ENCODE results near the gene RLF.
A peak's percentile ranks its signal among the peaks of the same experiment; 100 is the strongest.
"Not testable (repeated sequence)": the region's sequence is repeated elsewhere in the genome, so short reads cannot be mapped to it uniquely, and the experiment has no call there.

RLF gene

DNA sequence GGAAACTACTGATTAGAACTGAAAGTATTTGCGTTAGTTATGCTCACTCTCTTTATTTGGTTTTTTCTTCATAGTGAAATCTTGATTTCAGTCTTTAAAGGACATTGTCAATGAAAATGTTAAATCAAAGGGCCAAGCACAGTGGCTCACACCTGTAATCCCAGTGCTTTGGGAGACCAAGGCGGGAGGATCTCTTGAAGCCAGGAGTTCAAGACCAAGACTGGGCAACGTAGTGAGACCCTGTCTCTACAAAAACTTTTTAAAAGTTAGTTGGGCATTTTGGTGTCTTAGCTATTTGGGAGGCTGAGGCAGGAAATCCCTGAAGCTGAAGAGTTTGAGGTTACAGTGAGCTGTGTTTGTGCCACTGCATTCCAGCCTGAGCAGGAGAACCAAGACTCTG, 13.6 kb downstream of the RLF start:
- FAIRE-seq = no peak

DNA sequence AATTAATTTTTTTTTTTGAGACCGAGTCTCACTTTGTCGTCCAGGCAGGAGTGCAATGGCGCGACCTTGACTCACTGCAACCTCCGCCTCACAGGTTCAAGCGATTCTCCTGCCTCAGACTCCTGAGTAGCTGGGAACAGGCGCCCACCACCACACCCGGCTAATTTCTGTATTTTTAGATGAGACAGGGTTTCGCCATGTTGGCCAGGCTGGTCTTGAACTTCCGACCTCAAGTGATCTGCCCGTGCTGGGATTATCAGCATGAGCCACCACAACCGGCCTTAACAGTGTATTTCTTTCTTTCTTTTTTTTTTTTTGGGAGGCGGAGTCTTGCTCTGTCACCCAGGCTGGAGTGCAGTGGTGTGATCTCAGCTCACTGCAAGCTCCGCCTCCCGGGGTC, 15.8 kb downstream of the RLF start:
- FAIRE-seq = not testable (repeated sequence)

DNA sequence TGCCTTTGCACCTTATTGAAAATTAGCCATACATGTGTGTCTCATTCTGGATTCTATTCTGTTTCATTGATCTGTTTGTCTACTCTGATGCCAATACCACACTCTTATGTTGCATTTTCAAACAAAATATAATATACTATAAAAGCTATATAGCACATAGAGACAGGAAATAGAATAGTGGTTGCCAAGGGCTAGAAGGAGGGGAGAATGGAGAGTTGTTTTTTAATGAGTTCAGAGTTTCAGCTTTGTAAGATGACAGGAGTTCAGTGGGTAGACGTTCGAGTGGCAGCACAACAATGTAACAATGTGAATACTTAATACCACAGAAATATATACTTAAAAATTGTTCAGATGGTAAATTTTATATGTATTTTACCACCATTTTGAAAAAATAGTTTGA, 17.0 kb downstream of the RLF start:
- no peak for FAIRE-seq

DNA sequence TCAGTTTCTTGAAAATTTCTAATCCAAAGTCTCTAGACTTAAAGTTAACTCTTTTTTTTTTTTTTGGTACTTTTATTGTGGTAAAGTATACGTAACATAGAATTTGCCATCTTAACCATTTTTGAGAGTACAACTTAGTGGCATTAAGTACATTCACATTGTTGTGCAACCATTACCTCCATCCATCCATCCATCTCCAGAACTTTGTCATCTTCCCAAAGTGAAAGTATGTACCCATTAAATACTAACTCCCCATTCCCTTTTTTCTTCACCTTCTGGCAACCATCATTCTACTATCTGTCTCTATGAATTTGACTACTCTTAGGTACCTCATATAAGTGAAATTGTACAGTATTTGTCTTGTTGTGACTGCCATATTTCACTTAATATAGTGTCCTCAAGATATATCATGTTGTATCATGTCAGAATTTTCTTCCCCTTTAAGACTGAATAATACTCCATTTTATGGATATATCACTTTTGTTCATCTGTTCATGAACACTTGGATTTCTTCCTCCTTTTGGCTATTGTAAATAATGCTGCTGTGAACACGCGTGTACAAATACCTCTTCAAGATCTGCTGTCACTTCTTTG, 18.4 kb downstream of the RLF start:
- no peak for FAIRE-seq

DNA sequence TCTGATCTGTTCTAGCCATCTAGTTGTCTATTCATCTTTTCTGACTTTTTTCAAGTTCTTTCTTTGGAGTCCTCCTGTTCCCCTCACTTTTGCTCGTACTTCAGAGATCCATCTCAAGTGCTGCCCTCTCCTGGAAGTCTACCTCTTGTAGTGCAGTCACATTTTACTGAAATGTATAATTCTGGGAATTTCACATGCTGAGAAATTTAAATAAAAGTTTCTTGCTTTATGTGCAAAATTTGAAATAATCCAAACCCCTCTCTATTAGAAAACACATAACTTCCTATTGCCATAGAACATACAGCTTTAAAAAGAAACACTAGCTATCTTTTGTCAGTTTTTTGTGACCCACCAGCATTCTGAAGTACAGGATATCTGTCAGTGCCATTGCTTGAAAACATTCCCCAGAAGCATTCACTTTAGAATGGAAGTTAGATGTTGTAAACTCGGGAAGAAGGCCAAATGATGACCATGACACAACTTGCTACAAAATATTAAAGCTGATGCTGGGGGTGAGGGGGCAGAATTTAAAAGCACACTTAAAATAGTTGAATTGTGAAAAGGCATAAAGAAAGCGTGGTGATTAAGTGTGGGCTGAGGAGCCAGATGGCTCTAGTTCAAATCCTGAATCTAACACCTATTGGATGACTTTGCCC, 22.0 kb downstream of the RLF start:
- FAIRE-seq = peak; percentile 92

DNA sequence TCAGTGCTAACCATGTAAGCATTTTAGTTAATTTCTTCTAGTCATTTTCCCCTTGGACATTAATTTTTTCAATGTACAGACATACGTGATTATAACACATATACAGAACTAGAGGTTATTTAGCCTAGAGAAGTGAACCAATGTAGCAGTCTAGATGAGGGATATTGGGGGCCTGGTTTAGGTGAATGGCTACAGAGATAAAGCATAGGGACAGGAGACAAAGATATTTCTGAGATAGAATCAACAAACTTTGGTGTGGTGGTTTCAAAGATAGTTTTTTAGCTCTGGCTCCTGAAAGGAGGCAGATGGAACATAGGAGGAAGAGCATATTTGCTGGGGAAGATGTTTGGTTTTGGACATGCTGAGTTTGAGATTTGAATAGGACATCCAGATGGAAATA, 23.0 kb downstream of the RLF start:
- FAIRE-seq = no peak

DNA sequence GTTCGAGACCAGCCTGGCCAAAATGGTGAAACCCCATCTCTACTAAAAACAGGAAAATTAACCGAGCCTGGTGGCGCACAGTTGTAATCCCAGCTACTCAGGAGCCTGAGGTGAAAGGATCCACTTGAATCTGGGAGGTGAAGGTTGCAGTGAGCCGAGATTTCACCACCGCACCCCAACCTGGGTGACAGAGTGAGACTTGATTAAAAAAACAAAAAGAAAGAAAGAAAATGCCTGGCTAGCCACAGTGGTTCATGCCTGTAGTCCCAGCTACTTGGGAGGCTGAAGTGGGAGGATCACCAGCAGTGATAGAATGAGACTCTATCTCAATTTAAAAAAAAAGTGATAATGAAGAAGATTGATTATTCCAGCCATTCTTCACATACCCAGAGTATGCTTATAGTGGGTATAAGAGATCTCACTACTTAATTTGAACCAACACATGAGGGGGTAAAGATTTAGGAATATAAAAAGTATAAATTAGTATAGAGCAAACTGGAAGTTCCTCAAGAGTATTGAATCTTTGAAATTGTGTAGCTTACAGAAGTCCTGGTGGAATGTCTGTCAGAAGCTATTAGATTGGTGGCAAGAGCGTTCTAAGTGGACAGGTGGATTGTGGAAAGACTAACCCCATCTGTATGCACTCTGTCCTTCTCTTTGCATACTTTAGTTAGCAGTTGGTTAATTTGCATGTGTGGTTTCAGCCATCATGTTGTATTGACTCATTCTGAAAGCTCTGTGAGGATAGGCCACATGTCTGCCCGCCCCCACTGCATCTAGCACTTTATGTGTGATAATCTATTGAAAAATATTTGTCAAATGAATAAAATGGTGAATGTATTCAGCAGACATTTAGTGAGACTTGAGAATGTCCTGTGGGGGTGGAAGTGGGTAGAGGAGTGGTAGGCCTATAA, 25.0 kb downstream of the RLF start:
- FAIRE-seq = no peak

DNA sequence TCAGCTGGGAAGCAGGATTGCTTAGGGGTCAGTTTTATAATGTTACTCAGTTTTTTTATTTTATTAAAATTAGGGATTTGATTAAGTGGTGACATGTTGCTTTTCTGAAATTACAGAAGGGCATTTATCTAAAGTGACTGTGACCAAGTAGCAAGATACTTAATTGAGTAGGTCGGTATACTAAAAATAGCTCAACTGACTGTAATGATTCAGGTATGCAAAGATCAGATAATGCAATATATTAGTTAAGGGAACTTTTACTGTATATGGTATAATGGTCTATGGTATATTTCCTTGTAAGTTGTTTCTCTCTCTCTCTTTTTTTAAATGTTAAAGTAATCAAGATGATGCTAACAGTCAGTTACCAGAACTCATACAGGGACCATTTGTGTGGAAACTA, 26.2 kb downstream of the RLF start:
- no peak for FAIRE-seq

DNA sequence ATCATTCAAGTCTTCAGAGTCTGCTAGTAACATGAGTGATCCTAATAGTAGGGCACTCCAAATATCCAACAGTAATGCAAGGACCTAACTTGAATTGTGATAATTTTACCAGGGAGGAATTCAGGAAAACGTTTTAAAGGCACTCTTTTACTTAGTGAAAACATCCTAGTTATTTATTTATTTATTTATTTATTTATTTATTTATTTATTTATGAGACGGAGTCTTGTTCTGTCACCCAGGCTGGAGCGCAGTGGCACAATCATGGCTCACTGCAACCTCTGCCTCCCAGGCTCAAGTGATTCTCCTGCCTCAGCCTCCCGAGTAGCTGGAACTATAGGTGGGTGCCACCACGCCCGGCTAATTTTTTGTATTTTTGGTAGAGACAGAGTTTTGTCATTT, 33.5 kb downstream of the RLF start:
- not testable (repeated sequence) for FAIRE-seq

DNA sequence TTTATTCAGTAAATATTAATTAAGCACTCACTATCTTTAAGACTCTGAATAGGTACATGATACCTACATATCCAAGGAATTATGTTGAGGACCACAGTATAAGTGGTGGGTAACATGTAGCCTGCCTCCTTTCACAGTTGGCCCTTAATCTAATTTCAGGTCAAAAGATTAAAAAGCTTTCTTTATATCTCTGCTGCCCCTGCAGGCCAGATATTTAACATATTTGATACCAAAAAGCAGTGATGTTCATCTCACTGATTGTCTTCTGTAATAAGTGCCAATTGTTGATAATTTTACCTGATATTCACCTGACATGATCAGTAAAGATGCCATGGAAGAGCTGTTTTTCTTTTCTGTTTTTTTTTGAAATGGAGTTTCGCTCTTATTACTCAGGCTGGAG, 36.5 kb downstream of the RLF start:
- no peak for FAIRE-seq

DNA sequence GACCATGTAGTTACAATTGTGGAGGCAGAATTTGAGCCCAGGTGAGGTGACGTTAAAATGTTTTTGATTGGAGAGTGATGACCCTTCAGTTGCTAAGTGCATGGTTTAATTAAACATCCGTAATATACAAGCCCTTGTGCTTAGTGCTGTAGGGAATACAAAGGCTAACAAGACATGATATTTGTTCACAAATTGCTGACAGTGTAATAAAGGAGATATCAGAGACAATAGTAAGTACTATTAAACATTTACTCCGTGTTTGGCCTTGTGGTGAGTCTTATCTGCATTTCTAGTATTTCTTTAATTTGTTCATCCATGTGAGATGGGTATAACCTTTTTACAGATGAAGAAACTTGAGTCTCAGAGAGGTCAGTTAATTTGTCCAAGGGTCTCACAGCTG, 37.9 kb downstream of the RLF start:
- FAIRE-seq = no peak

DNA sequence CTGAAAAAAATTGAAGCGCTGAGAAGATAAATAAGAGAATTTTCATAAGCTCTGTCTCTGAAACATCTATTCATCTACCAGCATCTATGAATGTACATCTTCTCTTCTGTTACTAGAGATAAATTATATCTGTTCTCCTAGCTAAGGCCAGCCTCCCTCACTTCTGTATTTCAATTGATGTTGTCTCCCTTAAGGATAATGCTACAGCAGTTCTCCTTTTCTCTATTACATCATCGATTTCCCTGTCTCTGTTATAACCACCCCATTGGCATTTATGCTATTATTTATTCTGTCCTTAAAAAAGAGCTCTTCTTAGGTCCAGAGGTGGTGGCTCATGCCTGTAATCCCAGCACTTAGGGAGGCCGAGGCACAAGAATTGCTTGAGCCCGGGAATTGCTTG, 43.7 kb downstream of the RLF start:
- no peak for FAIRE-seq

DNA sequence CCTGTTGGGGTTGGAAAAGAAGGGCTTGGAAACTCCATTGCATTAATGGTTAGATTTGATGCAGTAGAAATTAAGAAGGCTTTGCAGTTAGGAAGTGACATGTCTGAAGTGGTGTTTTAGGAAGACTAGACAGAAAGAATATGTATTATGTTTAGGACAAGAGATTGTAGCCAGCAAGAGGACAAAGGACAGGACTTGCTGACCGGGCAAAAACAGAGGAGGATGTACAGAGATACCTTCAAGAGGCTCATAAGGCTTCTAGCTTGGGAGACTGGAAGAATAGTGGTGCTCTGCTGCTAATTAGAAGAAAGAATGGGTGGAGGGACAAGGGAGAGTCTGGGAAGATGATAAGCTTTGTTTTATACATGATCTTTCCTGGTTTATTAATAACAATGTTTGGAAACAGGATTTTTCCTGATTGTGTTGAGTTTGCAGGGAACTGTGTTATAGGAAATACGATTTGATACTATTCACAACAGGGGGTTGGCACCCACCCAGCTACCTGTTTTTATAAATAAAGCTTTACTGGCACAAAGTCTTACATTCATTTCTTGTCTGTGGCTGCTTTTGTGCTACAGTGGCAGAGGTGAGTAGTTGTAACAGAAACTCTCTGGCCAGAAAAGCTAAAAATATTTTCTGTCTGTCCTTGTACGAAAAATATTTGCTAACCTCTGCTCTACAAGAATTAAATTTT, 49.5 kb downstream of the RLF start:
- FAIRE-seq = no peak

DNA sequence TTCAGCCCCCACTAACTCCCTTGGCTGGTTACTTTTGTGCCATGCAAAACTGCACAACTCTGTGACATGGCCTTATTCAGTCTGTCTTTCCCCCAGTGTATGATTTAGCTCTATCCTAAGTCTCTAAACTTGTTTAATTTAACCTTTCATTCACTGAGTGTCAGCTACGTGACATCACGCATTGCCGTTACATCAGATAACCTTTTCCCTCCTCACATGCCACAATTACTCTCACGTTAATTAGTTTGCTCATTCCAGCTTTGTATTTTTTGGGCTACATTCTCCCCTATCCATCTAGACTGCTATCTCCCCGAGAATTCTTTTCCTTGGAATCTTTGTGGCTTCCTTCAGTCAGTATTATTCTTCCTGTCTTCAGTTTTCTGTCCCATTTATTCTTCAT, 57.1 kb downstream of the RLF start:
- FAIRE-seq = no peak

DNA sequence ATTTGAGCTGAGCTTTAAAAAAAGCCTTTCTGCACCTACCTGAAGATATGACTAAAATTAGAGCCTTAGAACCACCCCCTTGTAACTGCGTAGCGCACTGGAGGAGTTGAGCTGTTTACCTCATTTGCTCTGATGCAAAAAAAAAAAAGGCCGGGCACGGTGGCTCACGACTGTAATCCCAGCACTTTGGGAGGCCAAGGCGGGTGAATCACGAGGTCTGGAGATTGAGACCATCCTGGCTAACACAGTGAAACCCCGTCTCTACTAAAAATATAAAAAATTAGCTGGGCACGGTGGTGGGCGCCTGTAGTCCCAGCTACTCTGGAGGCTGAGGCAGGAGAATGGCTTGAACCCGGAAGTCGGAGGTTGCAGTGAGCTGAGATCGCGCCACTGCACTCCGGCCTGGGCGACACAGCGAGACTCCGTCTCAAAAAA, 60.3 kb downstream of the RLF start:
- FAIRE-seq = not testable (repeated sequence)

DNA sequence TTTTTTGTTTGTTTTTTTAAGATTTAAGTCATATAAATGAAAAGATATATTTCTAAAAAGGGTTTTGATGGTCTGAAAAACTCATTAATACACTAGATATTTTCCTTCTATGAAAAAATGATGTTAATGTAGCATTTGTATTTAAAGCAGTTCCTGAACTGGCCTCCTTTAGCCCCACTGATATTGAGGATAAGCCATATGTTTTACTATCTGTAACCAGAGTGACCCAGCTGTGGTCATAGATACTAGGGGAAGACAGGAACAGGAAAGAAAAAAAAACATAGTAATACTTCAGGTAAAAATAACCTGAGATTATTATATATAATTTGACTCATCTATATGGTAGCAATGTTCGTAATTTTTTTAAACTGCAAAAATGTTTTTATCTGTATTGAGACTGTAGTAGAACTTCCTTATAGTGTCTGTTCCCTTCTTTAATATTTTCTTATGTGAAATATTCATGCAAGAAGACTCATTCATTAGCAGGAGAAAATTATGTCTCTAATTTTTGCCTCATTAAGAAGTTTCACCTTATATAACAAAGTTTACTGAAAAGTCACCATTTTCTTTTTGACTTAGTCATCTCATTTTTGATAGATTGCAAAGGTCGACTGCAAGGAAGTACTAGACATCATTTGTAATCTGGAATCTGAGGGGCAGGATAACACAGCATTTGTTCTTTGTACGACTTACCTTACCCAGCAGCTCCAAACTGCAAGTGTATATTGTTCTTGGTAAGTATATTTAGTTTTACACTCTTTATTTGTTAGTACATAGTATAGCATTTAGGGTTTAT, 61.0 kb downstream of the RLF start:
- no peak for FAIRE-seq

DNA sequence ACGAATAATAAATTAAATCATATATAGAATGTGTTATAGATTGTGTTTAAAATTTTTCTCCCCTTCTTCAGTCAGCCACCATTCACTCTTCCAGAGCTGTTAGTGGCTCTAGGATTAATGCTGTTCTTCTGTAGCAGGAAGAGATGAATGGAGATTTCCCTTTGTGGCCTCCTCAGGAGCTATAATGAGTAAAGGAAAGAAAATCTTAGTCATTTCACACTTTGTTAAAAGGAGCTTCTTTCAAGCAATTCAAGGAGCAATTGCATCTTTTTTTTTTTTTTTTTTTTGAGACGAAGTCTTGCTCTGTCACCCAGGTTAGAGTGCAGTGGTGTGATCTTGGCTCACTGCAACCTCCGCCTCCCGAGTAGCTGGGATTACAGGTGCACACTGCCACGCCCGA, 62.9 kb downstream of the RLF start:
- no peak for FAIRE-seq

DNA sequence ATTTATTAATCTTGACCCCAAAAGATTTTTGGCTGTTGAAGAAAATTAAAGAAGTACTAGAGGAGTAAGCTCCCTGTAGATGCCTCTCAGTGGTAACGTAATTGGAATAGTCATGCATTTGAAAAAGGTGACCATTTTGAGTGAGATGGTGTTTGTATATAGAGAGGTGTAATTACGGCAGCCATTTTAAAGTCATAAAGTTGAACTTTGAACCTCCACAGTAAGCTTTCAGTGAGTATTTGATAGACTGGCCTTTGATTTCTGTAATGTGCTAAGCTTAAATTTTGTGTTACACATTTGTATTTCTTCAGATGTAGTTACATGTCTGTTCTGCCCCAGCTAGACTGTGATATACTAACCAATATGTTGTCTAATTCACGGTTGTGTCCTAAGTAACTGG, 65.0 kb downstream of the RLF start:
- FAIRE-seq = no peak

DNA sequence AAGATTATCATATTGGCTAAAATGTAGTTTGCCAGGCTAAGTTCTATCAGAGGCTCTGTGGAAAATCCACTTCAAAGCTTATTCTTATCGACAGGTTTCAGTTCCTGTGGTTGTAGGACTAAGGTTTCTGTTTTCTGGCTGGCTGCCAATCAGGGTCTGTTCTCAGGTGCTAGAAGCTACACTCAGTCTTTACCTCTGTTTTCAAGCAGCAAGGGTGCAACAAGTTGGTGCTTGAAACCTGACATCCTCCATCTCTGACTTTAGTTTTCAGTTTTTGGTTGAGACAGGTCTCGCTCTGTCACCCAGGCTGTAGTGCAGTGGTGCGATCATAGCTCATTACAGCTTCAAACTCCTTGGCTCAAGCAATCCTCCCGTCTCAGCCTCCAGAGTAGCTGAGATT, 71.3 kb downstream of the RLF start:
- FAIRE-seq = no peak

DNA sequence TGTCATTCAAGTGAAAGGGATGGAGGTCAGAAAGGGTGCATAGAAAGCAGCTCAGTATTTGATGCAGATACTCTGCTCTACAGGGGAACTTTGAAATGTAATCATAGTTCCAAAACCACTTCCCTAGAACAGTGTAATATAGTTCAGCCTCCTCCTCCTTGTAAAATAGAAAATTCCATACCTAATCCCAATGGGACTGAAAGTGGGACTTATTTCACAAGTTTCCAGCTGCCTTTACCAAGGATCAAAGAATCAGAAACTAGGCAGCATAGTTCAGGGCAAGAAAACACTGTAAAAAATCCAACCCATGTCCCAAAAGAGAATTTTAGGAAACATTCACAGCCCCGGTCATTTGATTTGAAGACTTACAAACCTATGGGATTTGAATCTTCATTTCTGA, 78.4 kb downstream of the RLF start:
- no peak for FAIRE-seq

DNA sequence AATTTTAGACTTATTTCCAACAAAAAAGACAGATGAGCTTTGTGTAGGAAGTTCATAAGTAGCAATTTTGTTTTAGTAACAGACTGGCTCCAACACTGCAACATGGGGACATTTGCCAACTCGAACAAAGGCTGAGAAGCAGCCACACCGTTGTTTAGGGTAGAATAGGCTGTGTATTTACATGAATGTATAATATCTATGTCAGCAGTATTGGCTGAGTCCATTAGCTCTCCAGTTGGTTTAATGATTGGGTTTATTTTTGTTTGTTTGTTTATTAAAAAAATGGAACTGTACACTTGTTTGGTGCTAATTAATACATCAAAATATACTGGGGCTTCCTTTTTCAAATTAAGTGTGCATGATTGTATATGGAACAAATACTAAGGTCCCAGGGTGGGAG, 79.2 kb downstream of the RLF start:
- no peak for FAIRE-seq

DNA sequence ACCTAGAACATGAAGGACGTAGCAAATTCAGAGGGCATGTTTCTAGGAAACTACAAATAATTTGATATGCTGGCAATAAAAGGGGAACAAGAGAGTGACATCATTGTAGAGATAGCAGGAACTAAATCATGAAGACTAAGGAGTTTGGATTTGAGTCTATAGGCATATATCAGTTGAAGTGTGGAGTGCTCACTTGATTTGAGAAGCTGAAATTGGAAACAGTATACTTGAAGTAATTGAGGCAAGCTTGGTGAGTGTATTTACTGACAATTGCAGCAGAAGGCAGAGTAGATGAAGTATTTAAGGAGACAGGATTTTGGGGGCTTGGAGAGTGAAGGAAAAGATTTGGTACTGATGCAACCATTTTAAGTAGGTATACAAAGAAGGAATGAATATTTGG, 80.2 kb downstream of the RLF start:
- FAIRE-seq = no peak

DNA sequence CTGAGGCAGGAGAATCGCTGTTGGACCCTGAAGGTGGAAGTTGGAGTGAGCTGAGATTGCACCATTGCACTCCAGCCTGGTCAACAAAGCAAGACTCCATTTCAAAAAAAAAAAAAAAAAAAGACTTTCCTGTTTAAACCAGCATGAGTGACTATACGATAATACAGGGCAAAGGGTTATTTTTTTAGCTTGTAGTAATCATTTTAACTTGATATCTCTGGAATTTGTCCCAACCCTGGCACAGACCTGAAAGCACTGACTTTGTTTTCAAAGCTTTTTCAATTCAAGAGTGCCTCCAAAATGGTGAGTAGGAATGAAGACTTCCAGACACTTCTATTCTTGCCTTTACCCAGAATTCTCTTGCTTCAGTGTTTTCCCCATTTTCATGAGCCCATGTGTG, 82.2 kb downstream of the RLF start:
- FAIRE-seq = no peak

All from TTC549 (cell line).